BE2C (cell line): ENCODE data around the gene GJD3.
A peak's percentile ranks its signal among the peaks of the same experiment; 100 is the strongest.

Experiments
- DNase-seq: peaks from one replicate; pipeline ENCODE4 v3.0.0-alpha.2; 2020
- H3K27me3 ChIP-seq: fragments of 250-450 bp; sonication (Bioruptor Pico); 2 replicates; pipeline ENCODE4 v1.5.1; 2020; ENCODE audit warnings: mild to moderate bottlenecking
- H3K36me3 ChIP-seq: fragments of 250-450 bp; sonication (Bioruptor Pico); 2 replicates; pipeline ENCODE4 v1.5.1; 2020; ENCODE audit warnings: mild to moderate bottlenecking
- H3K4me1 ChIP-seq: fragments of 250-450 bp; sonication (Bioruptor Pico); 2 replicates; pipeline ENCODE4 v1.5.1; 2020
- H3K4me3 ChIP-seq: 2 replicates; pipeline ENCODE4 v1.5.1; 2011; ENCODE audit warnings: low read depth, low read length
- H3K9me3 ChIP-seq: fragments of 250-450 bp; sonication (Bioruptor Pico); 2 replicates; pipeline ENCODE4 v1.5.1; 2020
- CTCF ChIP-seq: IDR thresholded peaks from 2 replicates; pipeline ENCODE4 v1.5.1; 2012; ENCODE audit warnings: mild to moderate bottlenecking, low read depth, low read length

Gene GJD3

GRCh38 chr17:40345161-40345993 lies 19.2 kb downstream of the GJD3 start:
- peak; percentile 38 for DNase-seq
- TF ChIP-seq CTCF, result no peak
- Histone ChIP-seq H3K4me3 (peak overlapping the region; percentile 51), H3K36me3 (peaks cover 28% of the 10 kb centered on the region), H3K9me3 (no peaks in the 10 kb centered on the region), H3K4me1 (peaks cover 77% of the 10 kb centered on the region), H3K27me3 (no peaks in the 10 kb centered on the region)

GRCh38 chr17:40344421-40345160 lies 19.9 kb downstream of the GJD3 start:
- Histone ChIP-seq H3K36me3 (peaks cover 31% of the 10 kb centered on the region), H3K4me1 (peaks cover 71% of the 10 kb centered on the region), H3K4me3 (peak overlapping the region; percentile 51), H3K9me3 (no peaks in the 10 kb centered on the region), H3K27me3 (no peaks in the 10 kb centered on the region)
- no peak for DNase-seq
- no peak for TF ChIP-seq CTCF

- Histone ChIP-seq H3K4me1 (peaks cover 60% of the 10 kb centered on the region), H3K4me3 (peak overlapping the region; percentile 65), H3K9me3 (no peaks in the 10 kb centered on the region), H3K36me3 (peaks cover 26% of the 10 kb centered on the region), H3K27me3 (no peaks in the 10 kb centered on the region)
- TF ChIP-seq CTCF, result no peak
- no peak for DNase-seq
Measured at GRCh38 chr17:40343219-40344119, 21.1 kb downstream of the GJD3 start.

- Histone ChIP-seq H3K4me3 (peak overlapping the region; percentile 65), H3K36me3 (peaks cover 25% of the 10 kb centered on the region), H3K27me3 (no peaks in the 10 kb centered on the region), H3K4me1 (peaks cover 53% of the 10 kb centered on the region), H3K9me3 (no peaks in the 10 kb centered on the region)
- no peak for DNase-seq
- no peak for TF ChIP-seq CTCF
Measured at GRCh38 chr17:40342504-40343218, 21.9 kb downstream of the GJD3 start.

GRCh38 chr17:40341808-40342503 lies 22.6 kb downstream of the GJD3 start:
- TF ChIP-seq CTCF, result no peak
- H3K4me1 ChIP-seq, result peaks cover 50% of the 10 kb centered on the region
- H3K9me3 ChIP-seq, result no peaks in the 10 kb centered on the region
- H3K36me3 ChIP-seq, result peaks cover 28% of the 10 kb centered on the region
- peak; percentile 81 for DNase-seq
- peak overlapping the region; percentile 65 for H3K4me3 ChIP-seq
- no peaks in the 10 kb centered on the region for H3K27me3 ChIP-seq
